Pons (tissue), 1 donor: ENCODE results near the gene HEATR5A.

ENCODE experiments used
- DNase-seq: peaks from one replicate; pipeline ENCODE4 v3.0.0-alpha.2; 2016; ENCODE audit warnings: low spot score

HEATR5A gene

GRCh38 chr14:31426663-31427062 lies 6.3 kb upstream of the HEATR5A start:
- no peak for DNase-seq

GRCh38 chr14:31425905-31426304 lies 5.6 kb upstream of the HEATR5A start:
- DNase-seq, result no peak

- no peak for DNase-seq
Observed at GRCh38 chr14:31421200-31421599, 850 bp upstream of the HEATR5A start.

- no peak for DNase-seq
Observed at GRCh38 chr14:31419967-31420318, 407 bp downstream of the HEATR5A start.

GRCh38 chr14:31419179-31419966 lies 977 bp downstream of the HEATR5A start:
- DNase-seq, result peak; percentile 20

GRCh38 chr14:31418440-31418839 lies 1.9 kb downstream of the HEATR5A start:
- DNase-seq, result no peak

- no peak for DNase-seq
Observed at GRCh38 chr14:31414190-31414833, 6.0 kb downstream of the HEATR5A start.

- peak; percentile 14 for DNase-seq
Observed at GRCh38 chr14:31411218-31411727, 9.1 kb downstream of the HEATR5A start.

- DNase-seq, result peak; percentile 35
Observed at GRCh38 chr14:31410048-31410650, 10.2 kb downstream of the HEATR5A start.

- DNase-seq, result no peak
Observed at GRCh38 chr14:31408421-31408820, 11.9 kb downstream of the HEATR5A start.

GRCh38 chr14:31405599-31406232 lies 14.6 kb downstream of the HEATR5A start:
- DNase-seq, result no peak

GRCh38 chr14:31405106-31405505 lies 15.2 kb downstream of the HEATR5A start:
- no peak for DNase-seq

- DNase-seq, result no peak
Observed at GRCh38 chr14:31403707-31404106, 16.6 kb downstream of the HEATR5A start.

GRCh38 chr14:31402764-31403439 lies 17.4 kb downstream of the HEATR5A start:
- DNase-seq, result no peak

- no peak for DNase-seq
Observed at GRCh38 chr14:31401369-31401932, 18.9 kb downstream of the HEATR5A start.

GRCh38 chr14:31400031-31400638 lies 20.2 kb downstream of the HEATR5A start:
- no peak for DNase-seq

- no peak for DNase-seq
Observed at GRCh38 chr14:31395572-31396205, 24.7 kb downstream of the HEATR5A start.

GRCh38 chr14:31395119-31395518 lies 25.2 kb downstream of the HEATR5A start:
- DNase-seq, result no peak

- DNase-seq, result no peak
Observed at GRCh38 chr14:31391977-31392503, 28.3 kb downstream of the HEATR5A start.

- no peak for DNase-seq
Observed at GRCh38 chr14:31391473-31391872, 28.9 kb downstream of the HEATR5A start.
